Body of pancreas (tissue), 4 donors: Measurements from ENCODE around the gene PUS3. TPM values are rescaled to one million over a fixed set of nuclear protein-coding genes. Genes with fewer than 3 reads are reported as not detected.

Experiments
- ATAC-seq: fragments of 150-250 bp; one replicate; pipeline ENCODE4 v1.9.1; 2016
- DNase-seq, 4 donors: peaks; one replicate each; pipeline ENCODE4 v3.0.0-alpha.2; 2019
- H3K27ac ChIP-seq, 4 donors: fragments of 200-600 bp; sonication (generic); 1 replicate in 3 of 4; 2 replicates in 1 of 4; pipeline versions ENCODE4 v1.5.1 to v1.6.1; 2016 to 2019; ENCODE audit warnings: mild to moderate bottlenecking in 1 of 4, mixed read lengths in 1 of 4, moderate library complexity in 1 of 4
- H3K27me3 ChIP-seq, 2 donors: fragments of 200-600 bp; sonication (generic); one replicate each; pipeline ENCODE4 v1.6.0; 2016; ENCODE audit warnings: mild to moderate bottlenecking in 1 of 2
- H3K36me3 ChIP-seq, 2 donors: fragments of 200-600 bp; sonication (generic); replicated peaks in 1 of 2; 2 replicates each; pipeline ENCODE4 v1.5.1; 2016; ENCODE audit warnings: low read depth in 2 of 2; ENCODE audit not compliant: insufficient read depth in 1 of 2
- H3K4me1 ChIP-seq: fragments of 200-600 bp; sonication (generic); one replicate; pipeline ENCODE4 v1.6.0; 2016
- H3K4me3 ChIP-seq, 2 donors: fragments of 200-600 bp; sonication (generic); 1 replicate in 1 of 2; 2 replicates in 1 of 2; pipeline ENCODE4 v1.5.1; 2016 to 2019
- H3K9me3 ChIP-seq, 3 donors: fragments of 200-600 bp; sonication (generic); 1 replicate in 2 of 3; 2 replicates in 1 of 3; pipeline ENCODE4 v1.5.1; 2016
- CTCF ChIP-seq, 7 experiments: fragments of 450-650 bp in 4 of 7; fragments of 200-600 bp in 3 of 7; sonication (generic) in 3 of 7; IDR thresholded peaks; one replicate each; pipeline ENCODE4 v1.5.1; 2016 to 2019; ENCODE audit warnings: antibody characterized with exemption in 7 of 7
- POLR2A ChIP-seq, 3 donors: fragments of 450-650 bp; IDR thresholded peaks; one replicate each; pipeline ENCODE4 v1.6.1; 2016; ENCODE audit warnings: antibody characterized with exemption in 3 of 3, mild to moderate bottlenecking in 2 of 3
- WGBS, 2 donors: methylation state at CpG; one replicate each; pipeline ENCODE4 v1.1.5; 2017; 5-methylcytosine and 5-hydroxymethylcytosine counted together
- intact Hi-C: fragments of 100-400 bp; cut with DNase I; formaldehyde crosslinking; loops from one replicate; pipeline ENCODE4 v1.15.1; 2023
- total RNA-seq, 2 donors: library from RNA; depleted of rRNA; stranded (reverse); fragments of >200 nt; gene quantifications; one replicate each; pipeline ENCODE4 v1.1.0, GENCODE V29; 2016

PUS3 gene
- total RNA-seq, 2 donors from 2014 or later = 1.6 to 9.6 TPM

- H3K9me3 ChIP-seq = no peaks in the 10 kb centered on the region
- H3K4me3 ChIP-seq = no peak overlapping the region
- H3K27ac ChIP-seq = no peak overlapping the region
- no peak for ATAC-seq
- no peak for DNase-seq
- intact Hi-C loops = no loop called here
- no peak for TF ChIP-seq POLR2A (IDR thresholded peaks at IDR 0.05)
- no peak for TF ChIP-seq CTCF (IDR thresholded peaks at IDR 0.05)
- peaks cover 16% of the 10 kb centered on the region for H3K4me1 ChIP-seq
- H3K36me3 ChIP-seq = no peaks in the 10 kb centered on the region
- H3K27me3 ChIP-seq = peaks cover 0 to 8% of the 10 kb centered on the region in 2 donors
- WGBS, 2 donors = 82 to 90% methylated on average over 11 of the region's 11 CpGs
Observed at GRCh38 chr11:125930076-125930450, 27.1 kb upstream of the PUS3 start.

- no peaks in the 10 kb centered on the region for H3K36me3 ChIP-seq
- no peaks in the 10 kb centered on the region for H3K9me3 ChIP-seq
- no peak overlapping the region for H3K4me3 ChIP-seq
- ATAC-seq (no peak), DNase-seq (no peak)
- H3K27me3 ChIP-seq = peaks cover 0 to 8% of the 10 kb centered on the region in 2 donors
- 56 to 67% methylated on average over 5 to 9 of the region's 9 CpGs for WGBS, 2 donors
- H3K4me1 ChIP-seq = peaks cover 16% of the 10 kb centered on the region
- TF ChIP-seq POLR2A (IDR thresholded peaks at IDR 0.05) (no peak), CTCF (IDR thresholded peaks at IDR 0.05) (no peak)
- H3K27ac ChIP-seq = no peak overlapping the region
- intact Hi-C loops = loop anchor here (10.0 kb wide), 1 partner anchor 115 kb away; no protein-coding TSS in a partner anchor
Observed at GRCh38 chr11:125929445-125930075, 26.6 kb upstream of the PUS3 start.

GRCh38 chr11:125926682-125927081 is 23.7 kb upstream of the PUS3 start:
- Histone ChIP-seq H3K4me1 (peaks cover 12% of the 10 kb centered on the region), H3K36me3 (no peaks in the 10 kb centered on the region), H3K27me3 (peaks cover 0 to 8% of the 10 kb centered on the region in 2 donors), H3K27ac (no peak overlapping the region), H3K4me3 (no peak overlapping the region), H3K9me3 (no peaks in the 10 kb centered on the region)
- intact Hi-C loops = loop anchor here (10.0 kb wide), 1 partner anchor 118 kb away; no protein-coding TSS in a partner anchor
- 79 to 84% methylated on average over 12 of the region's 12 CpGs for WGBS, 2 donors
- no peak for TF ChIP-seq CTCF (IDR thresholded peaks at IDR 0.05)
- no peak for TF ChIP-seq POLR2A (IDR thresholded peaks at IDR 0.05)
- DNase-seq (no peak), ATAC-seq (no peak)

- DNase-seq (no peak), ATAC-seq (no peak)
- Histone ChIP-seq H3K36me3 (no peaks in the 10 kb centered on the region), H3K9me3 (no peaks in the 10 kb centered on the region), H3K27ac (no peak overlapping the region), H3K4me1 (peaks cover 11% of the 10 kb centered on the region), H3K4me3 (no peak overlapping the region), H3K27me3 (peaks cover 0 to 8% of the 10 kb centered on the region in 2 donors)
- 52 to 65% methylated on average over 3 of the region's 3 CpGs for WGBS, 2 donors
- TF ChIP-seq POLR2A (IDR thresholded peaks at IDR 0.05) = no peak
- intact Hi-C loops = loop anchor here (10.0 kb wide), 1 partner anchor 119 kb away; no protein-coding TSS in a partner anchor
Observed at GRCh38 chr11:125925804-125926203, 22.8 kb upstream of the PUS3 start.

- intact Hi-C loops = loop anchor here (10.0 kb wide), 1 partner anchor 120 kb away; no protein-coding TSS in a partner anchor
- Histone ChIP-seq H3K4me1 (peaks cover 11% of the 10 kb centered on the region), H3K27ac (no peak overlapping the region), H3K27me3 (peaks cover 0 to 8% of the 10 kb centered on the region in 2 donors), H3K9me3 (no peaks in the 10 kb centered on the region), H3K4me3 (no peak overlapping the region), H3K36me3 (no peaks in the 10 kb centered on the region)
- 20 to 25% methylated on average over 6 of the region's 6 CpGs for WGBS, 2 donors
- ATAC-seq (peak; percentile 63), DNase-seq (peak in 3 of 4 donors; percentile 34 to 51 (median 38))
- TF ChIP-seq POLR2A (IDR thresholded peaks at IDR 0.05) (no peak), CTCF (IDR thresholded peaks at IDR 0.05) (no peak)
Observed at GRCh38 chr11:125925247-125925740, 22.3 kb upstream of the PUS3 start.
